Measurements from ENCODE around the gene TIMM44. TPM values are rescaled to one million over a fixed set of nuclear protein-coding genes. Genes with fewer than 3 reads are reported as not detected.
A peak's percentile ranks its signal among the peaks of the same experiment; 100 is the strongest.

TIMM44 gene
- total RNA-seq, 3 donors from 2014 or later, result 55.5 to 80.4 (median 63.4) TPM

GRCh38 chr19:7986321-7987113 is 43.1 kb upstream of the TIMM44 start:
- intact Hi-C loops (cut with DNase I, micrococcal nuclease), result no loop called here
- no peak for DNase-seq
- Histone ChIP-seq H3K4me3 (no peak overlapping the region), H3K36me3 (ENCODE audit: low read depth) (no peaks in the 10 kb centered on the region), H3K9me3 (no peaks in the 10 kb centered on the region), H3K4me1 (ENCODE audit: low read depth) (no peaks in the 10 kb centered on the region)
- no peak for ATAC-seq
- TF ChIP-seq, protein P1, sequence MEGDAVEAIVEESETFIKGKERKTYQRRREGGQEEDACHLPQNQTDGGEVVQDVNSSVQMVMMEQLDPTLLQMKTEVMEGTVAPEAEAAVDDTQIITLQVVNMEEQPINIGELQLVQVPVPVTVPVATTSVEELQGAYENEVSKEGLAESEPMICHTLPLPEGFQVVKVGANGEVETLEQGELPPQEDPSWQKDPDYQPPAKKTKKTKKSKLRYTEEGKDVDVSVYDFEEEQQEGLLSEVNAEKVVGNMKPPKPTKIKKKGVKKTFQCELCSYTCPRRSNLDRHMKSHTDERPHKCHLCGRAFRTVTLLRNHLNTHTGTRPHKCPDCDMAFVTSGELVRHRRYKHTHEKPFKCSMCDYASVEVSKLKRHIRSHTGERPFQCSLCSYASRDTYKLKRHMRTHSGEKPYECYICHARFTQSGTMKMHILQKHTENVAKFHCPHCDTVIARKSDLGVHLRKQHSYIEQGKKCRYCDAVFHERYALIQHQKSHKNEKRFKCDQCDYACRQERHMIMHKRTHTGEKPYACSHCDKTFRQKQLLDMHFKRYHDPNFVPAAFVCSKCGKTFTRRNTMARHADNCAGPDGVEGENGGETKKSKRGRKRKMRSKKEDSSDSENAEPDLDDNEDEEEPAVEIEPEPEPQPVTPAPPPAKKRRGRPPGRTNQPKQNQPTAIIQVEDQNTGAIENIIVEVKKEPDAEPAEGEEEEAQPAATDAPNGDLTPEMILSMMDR (IDR thresholded peaks at IDR 0.05), result no peak

- H3K36me3 ChIP-seq (ENCODE audit: low read depth), result peaks cover 1% of the 10 kb centered on the region
- no peaks in the 10 kb centered on the region for H3K4me1 ChIP-seq (ENCODE audit: low read depth)
- no peak overlapping the region for H3K4me3 ChIP-seq
- TF ChIP-seq, protein P1 (IDR thresholded peaks at IDR 0.05), result no peak
- no peak for DNase-seq
- intact Hi-C loops (cut with DNase I, micrococcal nuclease), result no loop called here
- no peaks in the 10 kb centered on the region for H3K9me3 ChIP-seq
- ATAC-seq, result no peak
Measured at GRCh38 chr19:7985481-7985911, 42.0 kb upstream of the TIMM44 start.

DNA sequence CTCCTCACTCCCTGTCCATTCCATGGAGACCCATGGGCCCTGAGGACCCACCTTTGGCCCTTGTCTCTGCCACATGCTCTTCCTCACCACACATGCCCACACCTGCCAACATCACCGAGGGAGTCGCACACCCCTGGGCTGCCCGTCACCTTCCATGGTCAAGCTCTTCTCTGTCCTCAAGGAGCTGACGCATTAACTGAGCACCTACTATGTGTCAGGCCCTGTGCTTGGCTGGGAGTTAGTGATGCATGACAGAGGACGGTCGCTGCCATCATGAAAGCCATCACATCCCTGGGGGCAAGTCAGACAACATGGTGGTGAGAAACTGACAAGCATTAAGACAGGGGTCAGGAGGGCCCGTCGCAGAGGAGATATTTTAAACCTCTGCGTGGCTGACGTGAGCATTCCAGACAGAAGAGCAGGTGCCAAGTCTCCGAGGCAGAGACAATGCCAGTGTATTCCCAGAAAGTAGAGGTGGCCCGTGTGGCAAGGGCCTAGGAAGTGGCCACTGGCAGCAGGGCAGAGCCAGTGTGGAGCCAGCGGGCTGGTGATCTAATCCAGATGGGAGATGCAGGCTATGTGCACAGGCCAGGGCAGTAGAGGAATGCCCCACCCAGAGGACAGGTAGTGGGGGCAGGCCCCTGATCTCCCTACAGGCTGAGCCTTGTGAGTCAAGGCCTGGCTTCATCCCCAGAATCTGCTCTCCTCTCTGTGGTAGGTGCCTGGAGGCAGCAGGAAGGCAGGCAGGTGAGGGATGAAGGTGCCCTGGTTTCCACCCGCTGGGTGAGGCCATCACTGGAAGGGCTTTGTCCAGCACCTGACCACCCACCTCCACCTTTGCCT is 40.8 kb upstream of the TIMM44 start:
- TF ChIP-seq, protein P1 (IDR thresholded peaks at IDR 0.05), result no peak
- Histone ChIP-seq H3K36me3 (ENCODE audit: low read depth) (peaks cover 4% of the 10 kb centered on the region), H3K4me1 (ENCODE audit: low read depth) (no peaks in the 10 kb centered on the region), H3K4me3 (no peak overlapping the region), H3K9me3 (no peaks in the 10 kb centered on the region)
- ATAC-seq (no peak), DNase-seq (peak in 1 of 3 donors; percentile 31)
- intact Hi-C loops (cut with DNase I, micrococcal nuclease), result no loop called here

- Histone ChIP-seq H3K4me3 (no peak overlapping the region), H3K9me3 (no peaks in the 10 kb centered on the region), H3K4me1 (ENCODE audit: low read depth) (no peaks in the 10 kb centered on the region), H3K36me3 (ENCODE audit: low read depth) (peaks cover 4% of the 10 kb centered on the region)
- TF ChIP-seq, protein P1 (IDR thresholded peaks at IDR 0.05), result no peak
- DNase-seq (peak in 1 of 3 donors; percentile 29), ATAC-seq (no peak)
- intact Hi-C loops (cut with DNase I, micrococcal nuclease), result no loop called here
Measured at GRCh38 chr19:7983286-7983950, 40.0 kb upstream of the TIMM44 start.

GRCh38 chr19:7982651-7983099 is 39.2 kb upstream of the TIMM44 start:
- DNase-seq, result peak in 1 of 3 donors; percentile 19
- H3K4me3 ChIP-seq, result no peak overlapping the region
- intact Hi-C loops (cut with DNase I, micrococcal nuclease), result no loop called here
- no peaks in the 10 kb centered on the region for H3K9me3 ChIP-seq
- TF ChIP-seq, protein P1 (IDR thresholded peaks at IDR 0.05), result no peak
- ATAC-seq, result no peak
- H3K4me1 ChIP-seq (ENCODE audit: low read depth), result no peaks in the 10 kb centered on the region
- H3K36me3 ChIP-seq (ENCODE audit: low read depth), result peaks cover 4% of the 10 kb centered on the region

Data from mucosa of descending colon (tissue), 3 donors.